Measurements from ENCODE around the gene SLC13A5. TPM values are rescaled to one million over a fixed set of nuclear protein-coding genes. Genes with fewer than 3 reads are reported as not detected.

Gene SLC13A5
- total RNA-seq, 1 experiment from 2014 or later, result 0.07 TPM

DNA sequence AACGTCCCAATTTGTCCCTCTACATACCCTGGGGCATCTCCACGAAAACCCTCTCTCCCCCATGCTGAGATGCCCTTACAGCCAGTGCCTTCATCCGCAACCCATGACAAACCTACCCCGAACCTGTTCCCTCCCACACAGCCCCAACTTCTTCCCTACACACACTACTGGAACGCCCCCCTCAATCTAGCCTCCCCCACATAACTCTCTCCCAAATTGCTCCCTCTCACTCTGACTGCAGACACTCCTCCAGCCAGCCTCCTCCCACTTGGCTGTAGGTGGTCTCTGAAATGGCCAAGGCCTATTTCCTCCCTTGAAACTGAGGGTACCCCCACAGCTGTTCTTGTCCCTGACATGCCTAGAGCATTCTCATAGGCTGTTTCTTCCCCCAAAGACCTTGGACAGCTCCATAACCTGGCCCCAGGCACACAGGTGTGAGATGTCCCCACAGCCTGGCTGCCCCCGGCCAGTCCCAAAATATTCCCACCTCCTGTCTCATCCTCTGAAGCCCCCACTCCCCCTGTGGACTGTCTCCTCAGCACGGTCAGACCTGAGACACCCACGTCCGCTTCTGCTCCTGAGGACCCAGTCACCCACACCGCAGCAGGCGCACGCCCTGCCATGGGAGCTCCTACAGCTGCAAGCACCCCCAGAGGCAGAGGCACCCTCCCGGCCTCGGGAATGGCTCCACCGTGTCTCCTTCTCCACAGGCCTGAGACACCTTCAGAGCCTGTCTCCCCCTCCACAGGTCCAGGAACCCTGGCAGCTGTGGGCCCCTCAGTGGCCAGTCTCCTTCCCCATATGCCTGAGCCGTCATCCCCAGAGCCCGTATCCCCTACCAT lies 76.3 kb downstream of the SLC13A5 start:
- no TSS peak for BruUV-seq (replicated peaks)
- Histone ChIP-seq H3K4me2 (ENCODE audit: low read length) (no peak overlapping the region), H3K4me1 (ENCODE audit: control insufficient read depth in 1 of 2, insufficient read depth in 2 of 2, low read length in 2 of 2) (peaks cover 7 to 15% of the 10 kb centered on the region in 2 experiments; a peak in 3 of 4 replicates), H3K9ac (ENCODE audit: low read length) (no peak overlapping the region), H3K27me3 (ENCODE audit: insufficient read depth, low read length) (no peaks in the 10 kb centered on the region), H3K36me3 (ENCODE audit: control insufficient read depth in 1 of 2, insufficient read depth in 2 of 2, low read length in 2 of 2) (peaks cover 17 to 18% of the 10 kb centered on the region in 2 experiments; a peak in 3 of 4 replicates), H3K9me3 (ENCODE audit: control insufficient read depth in 1 of 2, insufficient read depth in 1 of 2, low read depth in 1 of 2, low read length in 2 of 2) (no peaks in the 10 kb centered on the region), H4K20me1 (ENCODE audit: insufficient read depth) (no peaks in the 10 kb centered on the region), H3K4me3 (replicated peaks in 1 of 2; ENCODE audit: low read depth in 1 of 2, low read length in 2 of 2) (no peak overlapping the region), H3K9me2 (ENCODE audit: insufficient read depth) (no peaks in the 10 kb centered on the region), H2AFZ (ENCODE audit: low read depth, low read length, poor library complexity, severe bottlenecking) (no peak overlapping the region), H3K27ac (ENCODE audit: low read depth, low read length) (no peak overlapping the region), H3K79me2 (ENCODE audit: insufficient read depth, low read length) (peaks cover 27% of the 10 kb centered on the region)
- DNase-seq (ENCODE audit: low read depth, low spot score), result no peak
- ChIA-PET CTCF (no interaction called here), RAD21 (ENCODE audit: low non-redundant PET in 1 of 2, low total read pairs in 2 of 2, uncharacterized antibody in 2 of 2, unreplicated experiment in 2 of 2) (no interaction called here), POLR2A (no interaction called here)
- ATAC-seq, result no peak
- intact Hi-C loops (cut with micrococcal nuclease), result no loop called here
- TF ChIP-seq, protein P1, sequence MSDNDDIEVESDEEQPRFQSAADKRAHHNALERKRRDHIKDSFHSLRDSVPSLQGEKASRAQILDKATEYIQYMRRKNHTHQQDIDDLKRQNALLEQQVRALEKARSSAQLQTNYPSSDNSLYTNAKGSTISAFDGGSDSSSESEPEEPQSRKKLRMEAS (IDR thresholded peaks at IDR 0.05), result no peak
- TF ChIP-seq POLR2A (IDR thresholded peaks at IDR 0.05; ENCODE audit: borderline replicate concordance, extremely low read depth, insufficient read depth, insufficient read length) (no peak), RAD21 (IDR thresholded peaks at IDR 0.05; ENCODE audit: low read depth) (no peak)

DNA sequence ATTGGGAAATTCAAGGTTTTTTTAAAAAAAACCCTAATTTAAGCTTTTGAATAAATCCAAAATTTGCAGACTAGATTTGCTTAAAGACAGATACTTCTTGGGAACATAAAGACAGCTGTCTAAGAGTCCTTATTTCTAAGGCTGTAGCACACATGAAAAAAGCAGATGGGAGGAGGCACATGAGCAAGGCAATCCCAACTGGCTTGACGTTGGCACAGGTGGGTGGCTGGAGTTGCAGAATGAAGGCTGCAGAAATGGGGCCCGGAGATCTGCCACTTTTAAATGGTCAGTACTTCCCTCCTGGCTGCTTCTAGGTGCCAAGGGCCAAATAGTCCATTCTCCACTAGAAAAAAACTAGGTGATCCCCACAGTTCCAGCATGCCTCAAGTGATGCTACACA lies 77.1 kb downstream of the SLC13A5 start:
- Histone ChIP-seq H3K4me2 (ENCODE audit: low read length) (no peak overlapping the region), H3K79me2 (ENCODE audit: insufficient read depth, low read length) (peaks cover 20% of the 10 kb centered on the region), H3K4me3 (replicated peaks in 1 of 2; ENCODE audit: low read depth in 1 of 2, low read length in 2 of 2) (no peak overlapping the region), H3K27ac (ENCODE audit: low read depth, low read length) (no peak overlapping the region), H3K4me1 (ENCODE audit: control insufficient read depth in 1 of 2, insufficient read depth in 2 of 2, low read length in 2 of 2) (peaks cover 7 to 12% of the 10 kb centered on the region in 2 experiments; a peak in 2 of 4 replicates), H4K20me1 (ENCODE audit: insufficient read depth) (no peaks in the 10 kb centered on the region), H3K9me2 (ENCODE audit: insufficient read depth) (no peaks in the 10 kb centered on the region), H3K27me3 (ENCODE audit: insufficient read depth, low read length) (no peaks in the 10 kb centered on the region), H3K36me3 (ENCODE audit: control insufficient read depth in 1 of 2, insufficient read depth in 2 of 2, low read length in 2 of 2) (peaks cover 17 to 23% of the 10 kb centered on the region in 2 experiments; a peak in 3 of 4 replicates), H2AFZ (ENCODE audit: low read depth, low read length, poor library complexity, severe bottlenecking) (no peak overlapping the region), H3K9ac (ENCODE audit: low read length) (no peak overlapping the region), H3K9me3 (ENCODE audit: control insufficient read depth in 1 of 2, insufficient read depth in 1 of 2, low read depth in 1 of 2, low read length in 2 of 2) (no peaks in the 10 kb centered on the region)
- RAD21 ChIA-PET (ENCODE audit: low non-redundant PET in 1 of 2, low total read pairs in 2 of 2, uncharacterized antibody in 2 of 2, unreplicated experiment in 2 of 2), result no interaction called here
- CTCF ChIA-PET, result no interaction called here
- POLR2A ChIA-PET, result no interaction called here
- BruUV-seq (replicated peaks), result no TSS peak
- intact Hi-C loops (cut with micrococcal nuclease), result no loop called here
- TF ChIP-seq, protein P2, sequence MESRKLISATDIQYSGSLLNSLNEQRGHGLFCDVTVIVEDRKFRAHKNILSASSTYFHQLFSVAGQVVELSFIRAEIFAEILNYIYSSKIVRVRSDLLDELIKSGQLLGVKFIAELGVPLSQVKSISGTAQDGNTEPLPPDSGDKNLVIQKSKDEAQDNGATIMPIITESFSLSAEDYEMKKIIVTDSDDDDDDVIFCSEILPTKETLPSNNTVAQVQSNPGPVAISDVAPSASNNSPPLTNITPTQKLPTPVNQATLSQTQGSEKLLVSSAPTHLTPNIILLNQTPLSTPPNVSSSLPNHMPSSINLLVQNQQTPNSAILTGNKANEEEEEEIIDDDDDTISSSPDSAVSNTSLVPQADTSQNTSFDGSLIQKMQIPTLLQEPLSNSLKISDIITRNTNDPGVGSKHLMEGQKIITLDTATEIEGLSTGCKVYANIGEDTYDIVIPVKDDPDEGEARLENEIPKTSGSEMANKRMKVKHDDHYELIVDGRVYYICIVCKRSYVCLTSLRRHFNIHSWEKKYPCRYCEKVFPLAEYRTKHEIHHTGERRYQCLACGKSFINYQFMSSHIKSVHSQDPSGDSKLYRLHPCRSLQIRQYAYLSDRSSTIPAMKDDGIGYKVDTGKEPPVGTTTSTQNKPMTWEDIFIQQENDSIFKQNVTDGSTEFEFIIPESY (IDR thresholded peaks at IDR 0.05; ENCODE audit: extremely low read depth, insufficient replicate concordance, low read length), result no peak
- TF ChIP-seq SP1 (IDR thresholded peaks at IDR 0.05; ENCODE audit: low read depth) (no peak), CBX3 (IDR thresholded peaks at IDR 0.05; ENCODE audit: low read depth) (no peak), TCF7L2 (IDR thresholded peaks at IDR 0.05; ENCODE audit: borderline replicate concordance, extremely low read depth, insufficient read depth, insufficient read length) (no peak), ELF1 (IDR thresholded peaks at IDR 0.05; ENCODE audit: borderline replicate concordance, low read depth) (no peak), FOSL1 (IDR thresholded peaks at IDR 0.05; ENCODE audit: low read depth) (no peak), RAD21 (IDR thresholded peaks at IDR 0.05; ENCODE audit: low read depth) (no peak), EZH2phosphoT487 (IDR thresholded peaks at IDR 0.05; ENCODE audit: borderline replicate concordance) (no peak)
- TF ChIP-seq, protein P3, sequence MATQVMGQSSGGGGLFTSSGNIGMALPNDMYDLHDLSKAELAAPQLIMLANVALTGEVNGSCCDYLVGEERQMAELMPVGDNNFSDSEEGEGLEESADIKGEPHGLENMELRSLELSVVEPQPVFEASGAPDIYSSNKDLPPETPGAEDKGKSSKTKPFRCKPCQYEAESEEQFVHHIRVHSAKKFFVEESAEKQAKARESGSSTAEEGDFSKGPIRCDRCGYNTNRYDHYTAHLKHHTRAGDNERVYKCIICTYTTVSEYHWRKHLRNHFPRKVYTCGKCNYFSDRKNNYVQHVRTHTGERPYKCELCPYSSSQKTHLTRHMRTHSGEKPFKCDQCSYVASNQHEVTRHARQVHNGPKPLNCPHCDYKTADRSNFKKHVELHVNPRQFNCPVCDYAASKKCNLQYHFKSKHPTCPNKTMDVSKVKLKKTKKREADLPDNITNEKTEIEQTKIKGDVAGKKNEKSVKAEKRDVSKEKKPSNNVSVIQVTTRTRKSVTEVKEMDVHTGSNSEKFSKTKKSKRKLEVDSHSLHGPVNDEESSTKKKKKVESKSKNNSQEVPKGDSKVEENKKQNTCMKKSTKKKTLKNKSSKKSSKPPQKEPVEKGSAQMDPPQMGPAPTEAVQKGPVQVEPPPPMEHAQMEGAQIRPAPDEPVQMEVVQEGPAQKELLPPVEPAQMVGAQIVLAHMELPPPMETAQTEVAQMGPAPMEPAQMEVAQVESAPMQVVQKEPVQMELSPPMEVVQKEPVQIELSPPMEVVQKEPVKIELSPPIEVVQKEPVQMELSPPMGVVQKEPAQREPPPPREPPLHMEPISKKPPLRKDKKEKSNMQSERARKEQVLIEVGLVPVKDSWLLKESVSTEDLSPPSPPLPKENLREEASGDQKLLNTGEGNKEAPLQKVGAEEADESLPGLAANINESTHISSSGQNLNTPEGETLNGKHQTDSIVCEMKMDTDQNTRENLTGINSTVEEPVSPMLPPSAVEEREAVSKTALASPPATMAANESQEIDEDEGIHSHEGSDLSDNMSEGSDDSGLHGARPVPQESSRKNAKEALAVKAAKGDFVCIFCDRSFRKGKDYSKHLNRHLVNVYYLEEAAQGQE (IDR thresholded peaks at IDR 0.05; ENCODE audit: low read depth), result no peak
- ATAC-seq (no peak), DNase-seq (ENCODE audit: low read depth, low spot score) (no peak)
